Naive thymus-derived CD4-positive, alpha-beta T cell (primary cell): ENCODE results near the gene AOAH. TPM values are rescaled to one million over a fixed set of nuclear protein-coding genes. Genes with fewer than 3 reads are reported as not detected.

Experiments used
- ATAC-seq: fragments of 150-1000 bp; cut with Tn5 transposase; 2 replicates; pipeline ENCODE4 v1.10.0; 2021; ENCODE audit warnings: mild to moderate bottlenecking, moderate library complexity
- CTCF ChIA-PET: fragments of 350-600 bp; sonication (Branson Sonifier 250); formaldehyde crosslinking; loops from one replicate; lab custom pipeline; 2021; ENCODE audit warnings: antibody characterized with exemption; lab: Charles Lee
- POLR2A ChIA-PET: fragments of 350-600 bp; sonication (Branson Sonifier 250); formaldehyde crosslinking; loops from one replicate; lab custom pipeline; 2021; ENCODE audit warnings: antibody characterized with exemption, inconsistent platforms; lab: Charles Lee
- DNase-seq, 9 donors: peaks; one replicate each; pipeline versions ENCODE4 v3.0.0 to v3.0.0-alpha.2; 2020 to 2022; ENCODE audit warnings: mixed read lengths in 1 of 9
- H3K27ac ChIP-seq: one replicate; pipeline ENCODE4 v1.7.0; 2013; ENCODE audit warnings: mild to moderate bottlenecking, low read depth, low read length, moderate library complexity
- H3K27me3 ChIP-seq, 2 donors: one replicate each; pipeline ENCODE4 v1.7.0; 2013; ENCODE audit warnings: low read length in 2 of 2, mild to moderate bottlenecking in 2 of 2, moderate library complexity in 2 of 2; ENCODE audit not compliant: control insufficient read depth in 2 of 2, insufficient read depth in 2 of 2
- H3K36me3 ChIP-seq, 3 experiments: 1 replicate in 2 of 3; 2 replicates in 1 of 3; pipeline ENCODE4 v1.7.0; 2013; ENCODE audit warnings: low read length in 3 of 3, mild to moderate bottlenecking in 3 of 3, moderate library complexity in 1 of 3; ENCODE audit not compliant: insufficient read depth in 3 of 3, control insufficient read depth in 2 of 3
- H3K4me1 ChIP-seq, 2 donors: one replicate each; pipeline ENCODE4 v1.7.0; 2013; ENCODE audit warnings: low read length in 2 of 2, mild to moderate bottlenecking in 2 of 2, moderate library complexity in 1 of 2; ENCODE audit not compliant: control insufficient read depth in 2 of 2, insufficient read depth in 2 of 2
- H3K4me3 ChIP-seq: 2 replicates; pipeline ENCODE4 v1.7.0; 2013; ENCODE audit warnings: mild to moderate bottlenecking, low read length
- H3K9me3 ChIP-seq, 3 experiments: 1 replicate in 2 of 3; 2 replicates in 1 of 3; pipeline ENCODE4 v1.7.0; 2013; ENCODE audit warnings: low read length in 3 of 3; ENCODE audit not compliant: control insufficient read depth in 2 of 3
- H3K27ac Mint-ChIP-seq, 9 donors: one replicate each; pipeline ENCODE4 v1.8.0; 2020 to 2022; ENCODE audit warnings: mixed read lengths in 9 of 9, mild to moderate bottlenecking in 8 of 9, moderate library complexity in 5 of 9, inconsistent platforms in 2 of 9
- H3K27me3 Mint-ChIP-seq, 5 donors: one replicate each; pipeline ENCODE4 v1.8.0; 2021 to 2022; ENCODE audit warnings: mixed read lengths in 5 of 5, mild to moderate bottlenecking in 1 of 5
- H3K36me3 Mint-ChIP-seq, 5 donors: one replicate each; pipeline ENCODE4 v1.8.0; 2020 to 2022; ENCODE audit warnings: mixed read lengths in 5 of 5, mild to moderate bottlenecking in 3 of 5, inconsistent platforms in 1 of 5
- H3K4me1 Mint-ChIP-seq, 7 donors: one replicate each; pipeline ENCODE4 v1.8.0; 2020 to 2022; ENCODE audit warnings: mixed read lengths in 7 of 7, mild to moderate bottlenecking in 3 of 7, inconsistent platforms in 1 of 7
- H3K4me3 Mint-ChIP-seq, 10 donors: one replicate each; pipeline ENCODE4 v1.8.0; 2020 to 2022; ENCODE audit warnings: mild to moderate bottlenecking in 10 of 10, mixed read lengths in 10 of 10, moderate library complexity in 6 of 10, inconsistent platforms in 2 of 10
- H3K9me3 Mint-ChIP-seq, 11 donors: one replicate each; pipeline ENCODE4 v1.8.0; 2020 to 2022; ENCODE audit warnings: mixed read lengths in 11 of 11, mild to moderate bottlenecking in 4 of 11, inconsistent platforms in 1 of 11, moderate library complexity in 1 of 11
- intact Hi-C, 2 donors: fragments of 100-400 bp; cut with micrococcal nuclease; formaldehyde crosslinking; loops; one replicate each; pipeline ENCODE4 v1.15.1; 2023
- polyA plus RNA-seq, 2 donors: library from polyadenylated mRNA; unstranded; fragments of 300-500 nt; fragmentation: Illumina TruSeq; gene quantifications; one replicate each; pipeline ENCODE4 v1.2.3, GENCODE V29; 2021
- total RNA-seq, 6 experiments: library from RNA in 5 of 6; stranded (reverse) in 5 of 6; gene quantifications; 1 replicate in 5 of 6; 2 replicates in 1 of 6; pipeline ENCODE4 v1.2.3 and lab custom pipeline; 2021 to 2026

AOAH gene
- total and polyA plus RNA-seq, 7 experiments from 2014 or later: 6.3 to 127 (median 15.5) TPM

DNA sequence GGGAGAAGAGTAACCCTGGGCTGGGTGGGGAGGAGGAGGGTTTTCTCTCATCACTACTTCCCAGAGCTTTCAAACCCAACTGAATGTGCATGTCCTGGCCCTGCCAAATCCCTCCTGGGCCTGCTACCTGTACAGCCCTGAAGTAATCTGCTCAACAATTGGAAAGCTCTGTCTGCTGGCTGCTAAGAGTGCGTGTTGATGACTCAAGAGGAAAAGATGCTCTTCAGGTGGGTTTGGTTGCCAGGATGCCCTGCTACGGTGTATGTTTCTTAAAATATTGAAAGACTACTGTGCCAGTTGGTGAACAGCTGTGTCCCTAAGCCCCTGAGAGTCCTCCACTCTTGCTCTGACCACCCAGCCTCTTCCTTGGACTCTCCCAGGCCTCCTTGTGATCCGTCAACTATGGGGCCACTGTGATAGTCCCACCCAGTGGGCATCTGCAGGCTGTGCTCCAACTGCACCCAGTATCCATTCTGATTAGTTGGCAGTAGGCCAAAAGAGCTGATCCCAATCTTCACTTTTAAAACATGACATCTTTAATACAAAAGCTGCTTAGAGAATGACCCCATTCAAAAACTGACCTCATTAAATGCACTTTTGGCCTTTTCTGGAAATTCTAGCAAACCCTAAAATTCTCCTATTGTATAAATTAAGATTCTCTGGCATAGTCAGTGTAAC, 85.6 kb downstream of the AOAH start:
- Mint-ChIP-seq H3K27me3 (no peaks in the 10 kb centered on the region), H3K9me3 (peaks cover 0 to 2% (median 0%) of the 10 kb centered on the region in 11 donors), H3K4me3 (peak overlapping the region; percentile 39 to 69 (median 65)), H3K4me1 (peaks cover 36 to 95% (median 88%) of the 10 kb centered on the region in 7 donors), H3K27ac (peak overlapping the region; percentile 85 to 99 (median 95)), H3K36me3 (peaks cover 0 to 47% (median 0%) of the 10 kb centered on the region in 5 donors)
- DNase-seq (peak in 4 of 9 donors; percentile 10 to 21 (median 16)), ATAC-seq (no peak)
- Histone ChIP-seq H3K9me3 (no peaks in the 10 kb centered on the region), H3K27me3 (no peaks in the 10 kb centered on the region), H3K4me1 (peaks cover 41 to 61% of the 10 kb centered on the region in 2 donors), H3K4me3 (peak overlapping the region; percentile 11), H3K27ac (peak overlapping the region; percentile 67), H3K36me3 (peaks cover 0 to 13% (median 0%) of the 10 kb centered on the region in 3 experiments)
- CTCF ChIA-PET: interaction anchor here (0.5 to 4.1 kb wide), 6 partner anchors 8 to 151 kb away, joined by 3 to 31 read pairs (median 10); no protein-coding TSS in a partner anchor
- POLR2A ChIA-PET: interaction anchor here (0.7 to 4.1 kb wide), 20 partner anchors 10 to 811 kb away, joined by 3 to 33 read pairs (median 4); no protein-coding TSS in a partner anchor
- intact Hi-C loops: loop anchor here in 1 of 2 donors (2.0 to 10.0 kb wide), 4 partner anchors 14 to 806 kb away; partner anchors contain the start of gene ELMO1

- DNase-seq (no peak), ATAC-seq (no peak)
- Mint-ChIP-seq H3K27ac (peak overlapping the region; percentile 85 to 99 (median 95)), H3K4me1 (peaks cover 35 to 95% (median 83%) of the 10 kb centered on the region in 7 donors), H3K36me3 (peaks cover 0 to 41% (median 0%) of the 10 kb centered on the region in 5 donors), H3K4me3 (peak overlapping the region in 9 of 10 donors; percentile 27 to 69 (median 65)), H3K9me3 (no peaks in the 10 kb centered on the region), H3K27me3 (no peaks in the 10 kb centered on the region)
- Histone ChIP-seq H3K4me1 (peaks cover 41 to 61% of the 10 kb centered on the region in 2 donors), H3K9me3 (no peaks in the 10 kb centered on the region), H3K27ac (peak overlapping the region; percentile 67), H3K27me3 (no peaks in the 10 kb centered on the region), H3K36me3 (peaks cover 0 to 13% (median 0%) of the 10 kb centered on the region in 3 experiments), H3K4me3 (no peak overlapping the region)
- ChIA-PET CTCF (interaction anchor here (0.6 to 4.1 kb wide), 4 partner anchors 27 to 150 kb away, joined by 3 to 31 read pairs (median 12); no protein-coding TSS in a partner anchor), POLR2A (interaction anchor here (0.6 to 4.1 kb wide), 14 partner anchors 11 to 811 kb away, joined by 3 to 33 read pairs (median 4); no protein-coding TSS in a partner anchor)
- intact Hi-C loops: loop anchor here in 1 of 2 donors (2.0 to 10.0 kb wide), 4 partner anchors 13 to 807 kb away; partner anchors contain the start of gene ELMO1
Observed at GRCh38 chr7:36638140-36638539, 86.2 kb downstream of the AOAH start.

- peaks cover 41 to 61% of the 10 kb centered on the region in 2 donors for H3K4me1 ChIP-seq
- no peak for ATAC-seq
- CTCF ChIA-PET: interaction anchor here (3.3 to 4.1 kb wide), 2 partner anchors 33 to 41 kb away, joined by 11 to 31 read pairs; no protein-coding TSS in a partner anchor
- H3K36me3 ChIP-seq: peaks cover 0 to 13% (median 0%) of the 10 kb centered on the region in 3 experiments
- peak in 4 of 9 donors; percentile 8 to 28 (median 25) for DNase-seq
- intact Hi-C loops: loop anchor here in 1 of 2 donors (1.0 to 10.0 kb wide), 2 partner anchors 8 to 807 kb away; partner anchors contain the start of gene ELMO1
- no peak overlapping the region for H3K4me3 ChIP-seq
- POLR2A ChIA-PET: interaction anchor here (0.8 to 1.4 kb wide), 5 partner anchors 32 to 812 kb away, joined by 3 to 4 read pairs (median 4); no protein-coding TSS in a partner anchor
- H3K27me3 ChIP-seq: no peaks in the 10 kb centered on the region
- no peaks in the 10 kb centered on the region for H3K9me3 ChIP-seq
- H3K4me1 Mint-ChIP-seq: peaks cover 35 to 88% (median 79%) of the 10 kb centered on the region in 7 donors
- peak overlapping the region; percentile 25 for H3K27ac ChIP-seq
- H3K4me3 Mint-ChIP-seq: peak overlapping the region in 8 of 10 donors; percentile 20 to 69 (median 60)
- no peaks in the 10 kb centered on the region for H3K27me3 Mint-ChIP-seq
- H3K36me3 Mint-ChIP-seq: peaks cover 0 to 42% (median 4%) of the 10 kb centered on the region in 5 donors
- H3K27ac Mint-ChIP-seq: peak overlapping the region; percentile 65 to 99 (median 95)
- H3K9me3 Mint-ChIP-seq: no peaks in the 10 kb centered on the region
Observed at GRCh38 chr7:36637417-36637816, 86.9 kb downstream of the AOAH start.

- Histone ChIP-seq H3K9me3 (no peaks in the 10 kb centered on the region), H3K4me1 (peaks cover 40 to 54% of the 10 kb centered on the region in 2 donors), H3K4me3 (no peak overlapping the region), H3K27ac (no peak overlapping the region), H3K27me3 (no peaks in the 10 kb centered on the region), H3K36me3 (peaks cover 0 to 17% (median 0%) of the 10 kb centered on the region in 3 experiments)
- POLR2A ChIA-PET: interaction anchor here (0.7 to 1.8 kb wide), 4 partner anchors 8 to 131 kb away, joined by 3 to 4 read pairs (median 4); no protein-coding TSS in a partner anchor
- no peaks in the 10 kb centered on the region for H3K9me3 Mint-ChIP-seq
- CTCF ChIA-PET: interaction anchor here (0.6 to 0.7 kb wide), 3 partner anchors 32 to 141 kb away, joined by 3 to 5 read pairs (median 3); no protein-coding TSS in a partner anchor
- H3K4me3 Mint-ChIP-seq: peak overlapping the region in 1 of 10 donors; percentile 42
- peak overlapping the region in 6 of 9 donors; percentile 33 to 99 (median 90) for H3K27ac Mint-ChIP-seq
- H3K36me3 Mint-ChIP-seq: peaks cover 0 to 45% (median 13%) of the 10 kb centered on the region in 5 donors
- ATAC-seq: no peak
- H3K27me3 Mint-ChIP-seq: no peaks in the 10 kb centered on the region
- DNase-seq: no peak
- intact Hi-C loops: loop anchor here in 1 of 2 donors (10.0 kb wide), 1 partner anchor 809 kb away; the partner anchor contains the start of gene ELMO1
- peaks cover 35 to 79% (median 68%) of the 10 kb centered on the region in 7 donors for H3K4me1 Mint-ChIP-seq
Observed at GRCh38 chr7:36636126-36636525, 88.2 kb downstream of the AOAH start.

GRCh38 chr7:36635091-36635490, 89.2 kb downstream of the AOAH start:
- Mint-ChIP-seq H3K4me3 (peak overlapping the region in 1 of 10 donors; percentile 40), H3K4me1 (peaks cover 30 to 69% (median 58%) of the 10 kb centered on the region in 7 donors), H3K36me3 (peaks cover 0 to 45% (median 21%) of the 10 kb centered on the region in 5 donors), H3K9me3 (no peaks in the 10 kb centered on the region), H3K27me3 (no peaks in the 10 kb centered on the region), H3K27ac (peak overlapping the region in 6 of 9 donors; percentile 48 to 91 (median 64))
- Histone ChIP-seq H3K27ac (no peak overlapping the region), H3K4me1 (peaks cover 29 to 44% of the 10 kb centered on the region in 2 donors), H3K9me3 (no peaks in the 10 kb centered on the region), H3K36me3 (peaks cover 0 to 17% (median 0%) of the 10 kb centered on the region in 3 experiments), H3K4me3 (no peak overlapping the region), H3K27me3 (no peaks in the 10 kb centered on the region)
- no peak for ATAC-seq
- ChIA-PET POLR2A (interaction anchor here (1.0 to 1.8 kb wide), 4 partner anchors 29 to 113 kb away, joined by 3 to 4 read pairs (median 3); no protein-coding TSS in a partner anchor), CTCF (interaction anchor here (0.6 kb wide), 1 partner anchor 653 kb away, joined by 3 read pairs; no protein-coding TSS in a partner anchor)
- DNase-seq: no peak
- intact Hi-C loops: loop anchor here in 1 of 2 donors (10.0 kb wide), 1 partner anchor 810 kb away; the partner anchor contains the start of gene ELMO1
